Stimulated activated naive CD8-positive, alpha-beta T cell treated with anti-CD3 and anti-CD28 coated beads, Interleukin-15, amount 100 ng/mL, for 72 hours (primary cell): ENCODE results near the gene PRPH.
"Not testable (repeated sequence)": the region's sequence is repeated elsewhere in the genome, so short reads cannot be mapped to it uniquely, and the experiment has no call there.

ENCODE experiments used
- ATAC-seq: fragments of 150-1000 bp; cut with Tn5 transposase; 2 replicates; pipeline ENCODE4 v1.10.0; 2021; ENCODE audit warnings: mild to moderate bottlenecking, moderate library complexity
- DNase-seq, 2 donors: peaks; one replicate each; pipeline ENCODE4 v3.0.0; 2021 to 2022
- H3K27ac Mint-ChIP-seq, 2 donors: one replicate each; pipeline ENCODE4 v1.8.0; 2022; ENCODE audit warnings: mild to moderate bottlenecking in 2 of 2, mixed read lengths in 2 of 2, moderate library complexity in 2 of 2
- H3K27me3 Mint-ChIP-seq: one replicate; pipeline ENCODE4 v1.8.0; 2022; ENCODE audit warnings: mixed read lengths
- H3K4me1 Mint-ChIP-seq: one replicate; pipeline ENCODE4 v1.8.0; 2022; ENCODE audit warnings: mild to moderate bottlenecking, mixed read lengths
- H3K4me3 Mint-ChIP-seq, 2 donors: one replicate each; pipeline ENCODE4 v1.8.0; 2022; ENCODE audit warnings: mild to moderate bottlenecking in 2 of 2, mixed read lengths in 2 of 2, moderate library complexity in 1 of 2
- H3K9me3 Mint-ChIP-seq, 2 donors: one replicate each; pipeline ENCODE4 v1.8.0; 2022; ENCODE audit warnings: mixed read lengths in 2 of 2

PRPH gene

DNA sequence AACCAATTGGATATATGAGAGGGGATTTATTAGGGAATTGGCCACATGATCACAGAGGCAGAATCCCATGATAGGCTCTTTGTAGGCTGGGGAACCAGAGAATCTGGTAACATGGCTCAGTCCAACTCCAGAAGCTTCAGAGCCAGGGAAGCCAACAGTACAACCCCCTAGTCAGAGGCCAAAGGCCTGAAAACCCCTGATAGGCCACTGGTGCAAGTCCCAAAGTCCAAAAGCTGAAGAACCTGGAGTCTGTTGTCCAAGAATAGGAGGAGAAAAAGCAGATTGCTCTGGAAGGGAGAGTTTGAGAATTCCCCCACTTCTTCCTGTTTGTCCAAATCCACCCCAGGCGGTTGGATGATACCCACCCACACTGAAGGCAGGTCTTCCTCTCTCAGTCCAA lies 19.9 kb downstream of the PRPH start:
- Mint-ChIP-seq H3K4me3 (no peak overlapping the region), H3K9me3 (no peaks in the 10 kb centered on the region), H3K27ac (no peak overlapping the region), H3K27me3 (peaks cover 8% of the 10 kb centered on the region), H3K4me1 (no peaks in the 10 kb centered on the region)
- DNase-seq (no peak), ATAC-seq (no peak)

DNA sequence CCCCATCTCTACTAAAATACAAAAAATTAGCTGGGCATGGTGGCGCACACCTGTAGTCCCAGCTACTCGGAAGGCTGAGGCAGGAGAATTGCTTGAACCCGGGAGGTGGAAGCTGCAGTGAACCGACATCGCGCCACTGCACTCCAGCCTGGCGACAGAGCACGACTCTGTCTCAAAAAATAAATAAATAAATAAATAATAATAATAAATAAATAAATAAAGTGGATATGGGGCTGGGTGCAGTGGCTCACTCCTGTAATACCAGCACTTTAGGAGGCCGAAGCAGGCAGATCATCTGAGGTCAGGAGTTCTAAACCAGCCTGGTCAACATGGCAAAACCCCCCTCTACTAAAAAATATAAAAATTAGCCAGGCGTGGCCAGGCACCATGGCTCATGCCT lies 22.2 kb downstream of the PRPH start:
- H3K4me1 Mint-ChIP-seq, result peaks cover 15% of the 10 kb centered on the region
- not testable (repeated sequence) for H3K9me3 Mint-ChIP-seq, DNase-seq, H3K4me3 Mint-ChIP-seq, H3K27me3 Mint-ChIP-seq, ATAC-seq, H3K27ac Mint-ChIP-seq

DNA sequence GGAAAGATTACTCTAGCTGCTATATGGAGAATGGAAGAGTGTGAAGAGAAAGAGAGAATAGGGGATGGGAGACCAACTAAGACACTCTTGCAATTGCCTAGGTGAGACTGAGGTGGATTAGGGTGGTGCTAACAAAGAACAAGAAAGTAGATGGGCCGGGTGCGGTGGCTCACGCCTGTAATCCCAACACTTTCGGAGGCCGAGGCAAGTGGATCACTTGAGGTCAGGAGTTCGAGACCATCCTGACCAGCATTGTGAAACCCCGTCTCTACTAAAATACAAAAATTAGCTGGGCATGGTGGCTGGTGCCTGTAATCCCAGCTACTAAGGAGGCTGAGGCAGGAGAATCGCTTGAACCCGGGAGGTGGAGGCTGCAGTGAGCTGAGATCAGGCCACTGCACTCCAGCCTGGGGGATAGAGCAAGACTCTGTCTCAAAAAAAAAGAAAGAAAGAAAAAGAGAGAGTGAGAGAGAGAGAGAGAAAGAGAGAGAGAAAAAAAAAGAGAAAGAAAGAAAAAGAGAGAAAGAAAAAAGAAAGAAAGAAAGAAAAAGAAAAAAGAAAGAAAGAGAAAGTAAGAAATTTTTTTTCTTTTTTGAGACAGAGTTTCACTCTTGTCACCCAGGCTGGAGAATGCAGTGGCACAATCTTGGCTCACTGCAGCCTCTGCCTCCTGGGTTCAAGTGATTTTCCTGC lies 25.6 kb downstream of the PRPH start:
- not testable (repeated sequence) for H3K4me3 Mint-ChIP-seq, DNase-seq, H3K27me3 Mint-ChIP-seq, H3K9me3 Mint-ChIP-seq, ATAC-seq
- H3K4me1 Mint-ChIP-seq, result peaks cover 23% of the 10 kb centered on the region
- H3K27ac Mint-ChIP-seq, result peak overlapping the region; percentile 20 to 62

DNA sequence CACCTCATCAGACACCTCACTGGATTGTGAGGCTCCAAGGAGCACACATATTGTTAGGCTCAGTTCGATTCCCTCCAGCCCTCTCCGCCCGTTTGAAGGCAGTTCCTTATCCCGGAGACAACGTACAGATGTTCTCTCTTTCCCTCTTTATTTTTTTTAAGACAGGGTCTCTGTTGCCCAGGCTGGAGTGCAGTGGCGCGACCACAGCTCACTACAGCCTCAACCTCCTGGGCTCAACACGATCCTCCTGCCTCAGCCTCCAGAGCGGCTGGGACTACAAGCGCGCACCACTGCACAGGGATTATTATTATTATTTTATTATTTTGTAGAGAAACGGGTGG lies 27.4 kb downstream of the PRPH start:
- peak overlapping the region; percentile 95 to 96 for H3K27ac Mint-ChIP-seq
- peak overlapping the region; percentile 91 to 94 for H3K4me3 Mint-ChIP-seq
- no peak for DNase-seq
- H3K4me1 Mint-ChIP-seq, result peaks cover 23% of the 10 kb centered on the region
- no peak for ATAC-seq
- no peaks in the 10 kb centered on the region for H3K9me3 Mint-ChIP-seq
- H3K27me3 Mint-ChIP-seq, result no peaks in the 10 kb centered on the region

DNA sequence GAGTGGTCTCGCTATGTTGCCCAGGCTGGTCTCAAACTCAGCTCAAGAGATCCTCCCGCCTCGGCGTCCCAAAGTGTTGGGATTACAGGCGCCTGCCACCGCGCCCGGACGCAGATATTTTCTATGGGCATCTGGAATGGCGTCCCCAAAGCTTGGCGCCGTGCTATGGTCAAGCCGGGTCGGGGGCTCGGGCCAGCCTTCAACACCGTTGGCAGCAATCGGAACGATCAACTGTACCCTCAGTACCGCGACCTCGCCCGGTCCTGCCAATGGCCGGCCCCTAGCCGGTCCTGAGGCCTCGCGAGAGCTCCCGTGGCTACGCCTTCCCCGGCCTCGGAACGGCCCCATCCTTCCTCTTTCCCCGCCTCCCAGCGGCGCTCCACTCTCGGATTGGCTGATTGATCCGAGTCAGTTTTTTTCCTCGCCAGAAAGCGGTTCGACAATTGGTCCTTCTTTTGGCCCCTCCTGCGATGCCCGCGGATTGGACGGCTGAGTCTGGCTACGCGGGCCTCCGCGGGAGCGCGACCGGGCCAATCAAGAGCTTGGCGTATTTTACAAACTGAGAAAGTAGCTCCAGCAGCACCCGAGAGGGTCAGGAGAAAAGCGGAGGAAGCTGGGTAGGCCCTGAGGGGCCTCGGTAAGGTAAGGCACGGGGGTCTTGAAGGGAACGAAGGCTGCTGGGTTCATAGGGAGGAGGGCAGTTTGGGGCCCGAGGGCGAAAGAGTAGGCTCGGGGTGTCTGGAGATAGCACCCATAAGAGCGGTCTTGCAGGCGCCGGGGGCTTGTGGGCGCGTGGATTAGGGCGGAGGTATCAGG lies 28.0 kb downstream of the PRPH start, which contains the start of gene TROAP:
Gene TROAP (plus strand): TSS at position 548 of the 816 bp plus-strand sequence. CDS start 354 bp downstream, outside the sequence.
- H3K27ac Mint-ChIP-seq, result peak within 1 kb of the TSS; percentile 95 to 98
- H3K9me3 Mint-ChIP-seq, result no peaks in the 10 kb centered on the region
- H3K27me3 Mint-ChIP-seq, result no peaks in the 10 kb centered on the region
- peaks cover 23% of the 10 kb centered on the region for H3K4me1 Mint-ChIP-seq
- DNase-seq, result peak; percentile 98 to 99
- H3K4me3 Mint-ChIP-seq, result peak within 1 kb of the TSS; percentile 91 to 94
- peak; percentile 95 for ATAC-seq

DNA sequence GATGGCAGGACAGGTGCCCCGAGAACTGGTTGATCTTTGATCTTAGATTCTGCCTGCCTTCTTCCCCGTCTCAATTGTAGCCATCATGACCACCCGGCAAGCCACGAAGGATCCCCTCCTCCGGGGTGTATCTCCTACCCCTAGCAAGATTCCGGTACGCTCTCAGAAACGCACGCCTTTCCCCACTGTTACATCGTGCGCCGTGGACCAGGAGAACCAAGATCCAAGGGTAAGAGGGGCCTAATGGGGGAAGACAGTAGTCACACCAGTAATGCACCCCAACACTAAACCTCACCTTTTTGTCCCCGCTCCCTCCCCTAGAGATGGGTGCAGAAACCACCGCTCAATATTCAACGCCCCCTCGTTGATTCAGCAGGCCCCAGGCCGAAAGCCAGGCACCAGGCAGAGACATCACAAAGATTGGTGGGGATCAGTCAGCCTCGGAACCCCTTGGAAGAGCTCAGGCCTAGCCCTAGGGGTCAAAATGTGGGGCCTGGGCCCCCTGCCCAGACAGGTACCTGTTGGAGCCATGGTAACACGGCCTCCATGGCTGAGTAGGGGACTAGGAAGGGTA lies 28.7 kb downstream of the PRPH start:
- Mint-ChIP-seq H3K4me1 (peaks cover 23% of the 10 kb centered on the region), H3K27me3 (no peaks in the 10 kb centered on the region), H3K27ac (peak overlapping the region; percentile 95 to 98), H3K9me3 (no peaks in the 10 kb centered on the region), H3K4me3 (peak overlapping the region; percentile 91 to 94)
- no peak for DNase-seq
- no peak for ATAC-seq

DNA sequence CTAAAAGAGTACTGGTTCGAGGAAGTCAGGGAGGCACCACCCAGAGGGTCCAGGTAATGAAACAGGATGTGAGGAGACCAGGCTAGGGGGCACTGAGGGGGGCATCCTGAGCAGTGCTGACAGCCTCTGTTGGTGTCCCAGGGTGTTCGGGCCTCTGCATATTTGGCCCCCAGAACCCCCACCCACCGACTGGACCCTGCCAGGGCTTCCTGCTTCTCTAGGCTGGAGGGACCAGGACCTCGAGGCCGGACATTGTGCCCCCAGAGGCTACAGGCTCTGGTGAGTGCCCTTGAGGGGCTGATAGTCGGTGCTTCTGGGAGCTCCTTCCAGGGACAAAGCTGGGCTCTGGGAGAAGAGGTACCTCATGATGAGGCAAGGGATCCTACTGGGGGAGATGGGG lies 30.7 kb downstream of the PRPH start:
- H3K4me1 Mint-ChIP-seq, result peaks cover 23% of the 10 kb centered on the region
- H3K4me3 Mint-ChIP-seq, result no peak overlapping the region
- no peak for DNase-seq
- no peak for ATAC-seq
- H3K9me3 Mint-ChIP-seq, result no peaks in the 10 kb centered on the region
- no peaks in the 10 kb centered on the region for H3K27me3 Mint-ChIP-seq
- no peak overlapping the region for H3K27ac Mint-ChIP-seq

DNA sequence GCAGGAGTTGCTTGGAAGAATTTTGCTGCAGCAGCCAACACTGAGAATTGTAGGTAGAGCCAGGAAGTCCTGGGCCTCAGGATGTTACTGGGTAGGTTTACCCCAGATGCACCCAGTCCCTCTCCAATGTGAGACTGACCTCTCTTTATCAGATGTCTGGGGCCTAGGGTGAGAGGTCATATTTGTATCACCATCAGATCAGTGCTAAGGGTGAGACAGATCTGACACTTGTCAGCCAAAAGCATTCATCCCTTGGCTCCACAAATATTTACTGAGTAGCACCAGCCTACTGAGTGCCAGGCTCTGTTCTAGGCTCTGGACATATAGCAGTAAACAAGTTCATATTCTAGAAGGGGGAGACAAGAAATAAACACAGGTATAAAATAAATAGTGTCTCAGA lies 32.4 kb downstream of the PRPH start:
- Mint-ChIP-seq H3K27me3 (peaks cover 17% of the 10 kb centered on the region), H3K27ac (no peak overlapping the region), H3K4me3 (no peak overlapping the region), H3K4me1 (peaks cover 8% of the 10 kb centered on the region), H3K9me3 (no peaks in the 10 kb centered on the region)
- no peak for ATAC-seq
- no peak for DNase-seq

DNA sequence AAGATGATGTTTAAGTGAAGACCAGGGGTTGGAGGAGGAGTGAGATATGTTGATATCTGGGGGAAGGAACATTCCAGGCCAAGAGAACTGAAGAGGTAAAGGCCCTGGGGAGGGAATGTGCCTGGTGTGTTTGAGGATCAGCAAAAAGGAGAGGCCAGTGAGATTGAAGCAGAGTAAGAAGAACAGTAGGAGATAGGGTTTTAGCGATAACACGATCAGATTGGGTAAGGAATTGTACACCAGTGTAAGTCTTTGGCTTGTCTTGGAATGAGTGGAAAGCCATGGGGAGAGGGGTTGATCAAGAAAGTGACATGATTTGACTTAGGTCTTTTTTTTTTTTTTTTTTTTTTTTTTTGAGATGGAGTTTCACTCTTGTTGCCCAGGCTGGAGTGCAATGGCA lies 32.9 kb downstream of the PRPH start:
- no peak for DNase-seq
- no peak for ATAC-seq
- H3K4me3 Mint-ChIP-seq, result no peak overlapping the region
- H3K27me3 Mint-ChIP-seq, result peaks cover 22% of the 10 kb centered on the region
- no peaks in the 10 kb centered on the region for H3K9me3 Mint-ChIP-seq
- peaks cover 13% of the 10 kb centered on the region for H3K4me1 Mint-ChIP-seq
- no peak overlapping the region for H3K27ac Mint-ChIP-seq

DNA sequence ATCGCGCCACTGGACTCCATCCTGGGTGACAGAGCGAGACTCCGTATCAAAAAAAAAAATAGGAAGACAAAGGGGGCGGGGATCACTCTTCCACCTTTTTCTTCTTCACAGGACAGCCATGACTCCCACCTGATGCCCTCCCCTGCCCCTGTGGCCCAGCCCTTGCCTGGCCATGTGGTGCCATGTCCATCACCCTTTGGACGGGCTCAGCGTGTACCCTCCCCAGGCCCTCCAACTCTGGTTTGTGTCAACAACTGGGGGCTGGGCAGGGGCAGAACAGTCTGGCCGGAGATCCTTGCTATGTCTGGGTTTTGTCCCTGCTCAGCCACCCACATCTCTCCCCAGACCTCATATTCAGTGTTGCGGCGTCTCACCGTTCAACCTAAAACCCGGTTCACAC lies 33.9 kb downstream of the PRPH start:
- DNase-seq (no peak), ATAC-seq (no peak)
- no peaks in the 10 kb centered on the region for H3K9me3 Mint-ChIP-seq
- peaks cover 30% of the 10 kb centered on the region for H3K27me3 Mint-ChIP-seq
- no peak overlapping the region for H3K4me3 Mint-ChIP-seq
- peak overlapping the region in 1 of 2 donors; percentile 66 for H3K27ac Mint-ChIP-seq
- H3K4me1 Mint-ChIP-seq, result peaks cover 14% of the 10 kb centered on the region

DNA sequence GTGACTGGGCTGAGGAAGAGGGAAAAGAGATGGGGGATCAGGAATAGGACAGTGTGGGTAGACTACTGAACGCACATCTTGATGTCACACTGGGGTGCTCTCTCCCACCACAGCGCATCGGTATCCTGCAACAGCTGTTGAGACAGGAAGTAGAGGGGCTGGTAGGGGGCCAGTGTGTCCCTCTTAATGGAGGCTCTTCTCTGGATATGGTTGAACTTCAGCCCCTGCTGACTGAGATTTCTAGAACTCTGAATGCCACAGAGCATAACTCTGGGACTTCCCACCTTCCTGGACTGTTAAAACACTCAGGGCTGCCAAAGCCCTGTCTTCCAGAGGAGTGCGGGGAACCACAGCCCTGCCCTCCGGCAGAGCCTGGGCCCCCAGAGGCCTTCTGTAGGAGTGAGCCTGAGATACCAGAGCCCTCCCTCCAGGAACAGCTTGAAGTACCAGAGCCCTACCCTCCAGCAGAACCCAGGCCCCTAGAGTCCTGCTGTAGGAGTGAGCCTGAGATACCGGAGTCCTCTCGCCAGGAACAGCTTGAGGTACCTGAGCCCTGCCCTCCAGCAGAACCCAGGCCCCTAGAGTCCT lies 35.2 kb downstream of the PRPH start:
- Mint-ChIP-seq H3K27me3 (peaks cover 42% of the 10 kb centered on the region), H3K9me3 (no peaks in the 10 kb centered on the region), H3K4me3 (no peak overlapping the region), H3K4me1 (peaks cover 13% of the 10 kb centered on the region), H3K27ac (no peak overlapping the region)
- ATAC-seq, result no peak
- no peak for DNase-seq

DNA sequence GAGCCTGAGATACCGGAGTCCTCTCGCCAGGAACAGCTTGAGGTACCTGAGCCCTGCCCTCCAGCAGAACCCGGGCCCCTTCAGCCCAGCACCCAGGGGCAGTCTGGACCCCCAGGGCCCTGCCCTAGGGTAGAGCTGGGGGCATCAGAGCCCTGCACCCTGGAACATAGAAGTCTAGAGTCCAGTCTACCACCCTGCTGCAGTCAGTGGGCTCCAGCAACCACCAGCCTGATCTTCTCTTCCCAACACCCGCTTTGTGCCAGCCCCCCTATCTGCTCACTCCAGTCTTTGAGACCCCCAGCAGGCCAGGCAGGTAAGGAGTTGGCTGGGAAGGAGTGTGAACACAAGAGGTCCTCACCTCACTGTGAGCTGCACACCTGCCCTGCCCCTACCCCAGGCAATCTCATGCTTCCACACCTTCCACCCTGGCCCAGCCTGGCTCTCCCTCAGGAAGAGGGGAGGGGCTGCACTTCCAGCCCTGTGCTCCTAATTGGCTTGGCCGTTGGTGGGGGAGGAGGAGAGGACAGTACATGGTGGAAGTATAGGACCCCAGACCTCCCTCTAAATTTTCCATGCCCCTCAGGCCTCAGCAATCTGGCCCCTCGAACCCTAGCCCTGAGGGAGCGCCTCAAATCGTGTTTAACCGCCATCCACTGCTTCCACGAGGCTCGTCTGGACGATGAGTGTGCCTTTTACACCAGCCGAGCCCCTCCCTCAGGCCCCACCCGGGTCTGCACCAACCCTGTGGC lies 35.9 kb downstream of the PRPH start:
- Mint-ChIP-seq H3K4me3 (no peak overlapping the region), H3K27me3 (peaks cover 49% of the 10 kb centered on the region), H3K9me3 (no peaks in the 10 kb centered on the region), H3K4me1 (peaks cover 19% of the 10 kb centered on the region), H3K27ac (no peak overlapping the region)
- no peak for DNase-seq
- no peak for ATAC-seq

DNA sequence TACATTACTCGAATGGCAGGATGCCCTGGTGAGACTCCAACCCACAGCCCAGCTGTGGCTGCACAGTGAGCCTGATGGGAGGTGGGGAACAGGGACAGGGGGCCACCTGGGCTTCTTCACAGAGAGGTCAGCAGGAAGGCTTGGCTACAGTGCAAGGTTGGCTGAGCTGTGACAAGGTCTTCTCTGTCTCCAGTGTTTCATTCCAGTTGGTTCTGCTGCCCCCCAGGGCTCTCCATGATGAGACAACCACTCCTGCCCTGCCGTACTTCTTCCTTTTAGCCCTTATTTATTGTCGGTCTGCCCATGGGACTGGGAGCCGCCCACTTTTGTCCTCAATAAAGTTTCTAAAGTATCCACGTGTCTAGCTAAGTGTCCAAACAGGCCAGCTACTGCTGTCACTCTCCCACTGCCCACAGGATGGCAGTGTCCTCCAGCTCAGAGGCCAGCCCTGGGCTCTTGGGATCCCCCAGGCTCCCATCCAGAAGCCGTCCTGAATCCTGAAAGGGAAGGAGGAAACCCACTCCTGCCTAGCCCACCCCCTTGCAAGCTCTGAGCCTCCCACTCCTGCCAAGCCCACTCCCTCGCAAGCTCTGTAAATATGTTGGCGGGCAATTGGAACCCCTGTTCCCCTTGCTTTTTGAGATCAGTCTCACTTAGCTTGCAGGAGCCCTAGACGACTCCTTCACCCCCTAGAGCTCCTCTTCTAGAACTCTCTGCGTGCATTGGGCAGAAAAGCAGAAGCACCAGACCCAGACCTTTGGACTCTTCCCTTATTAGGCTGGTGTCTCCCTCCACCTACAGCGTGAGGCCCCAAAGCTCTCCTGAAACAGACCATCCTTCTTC lies 36.7 kb downstream of the PRPH start:
- Mint-ChIP-seq H3K27me3 (peaks cover 56% of the 10 kb centered on the region), H3K9me3 (no peaks in the 10 kb centered on the region), H3K27ac (no peak overlapping the region), H3K4me3 (no peak overlapping the region), H3K4me1 (peaks cover 22% of the 10 kb centered on the region)
- peak; percentile 50 for ATAC-seq
- DNase-seq, result no peak

DNA sequence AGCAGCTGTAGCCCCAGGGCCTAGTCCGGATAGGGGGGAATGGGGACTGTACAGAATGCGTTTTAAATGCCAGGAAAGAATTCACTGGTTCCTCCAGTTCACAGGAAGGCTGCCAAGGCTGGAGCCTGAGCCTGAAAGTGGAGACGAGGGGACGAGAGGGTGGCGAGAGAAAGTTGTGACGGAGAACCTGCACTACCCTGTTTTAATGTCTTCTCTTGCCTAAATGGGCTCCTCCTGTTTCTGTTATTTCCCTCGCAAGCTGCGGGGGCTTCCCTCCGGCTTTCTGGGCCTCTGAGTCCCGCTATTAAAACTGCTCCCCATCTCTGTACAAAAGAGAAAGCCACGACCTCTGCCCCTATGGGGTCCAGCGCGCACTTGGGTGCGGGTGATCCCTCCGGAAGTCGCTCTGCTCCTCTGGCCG lies 37.5 kb downstream of the PRPH start:
- DNase-seq, result no peak
- ATAC-seq, result no peak
- H3K27ac Mint-ChIP-seq, result no peak overlapping the region
- H3K27me3 Mint-ChIP-seq, result peaks cover 64% of the 10 kb centered on the region
- H3K4me1 Mint-ChIP-seq, result peaks cover 30% of the 10 kb centered on the region
- H3K9me3 Mint-ChIP-seq, result no peaks in the 10 kb centered on the region
- no peak overlapping the region for H3K4me3 Mint-ChIP-seq
